Mucosa of descending colon (tissue), 3 donors: Measurements from ENCODE around the gene CAST. TPM values are rescaled to one million over a fixed set of nuclear protein-coding genes. Genes with fewer than 3 reads are reported as not detected.

Experiments used
- ATAC-seq: fragments of 200-7000 bp; cut with Tn5 transposase; one replicate; pipeline ENCODE4 v1.9.1; 2020; ENCODE audit warnings: mild to moderate bottlenecking, moderate library complexity
- DNase-seq, 3 donors: peaks; one replicate each; pipeline ENCODE4 v3.0.0-alpha.2; 2020
- H3K36me3 ChIP-seq: fragments of 200-600 bp; one replicate; pipeline ENCODE4 v1.8.0; 2021; ENCODE audit warnings: low read depth, mild to moderate bottlenecking
- H3K4me1 ChIP-seq: fragments of 200-600 bp; one replicate; pipeline ENCODE4 v1.8.0; 2021; ENCODE audit warnings: low read depth, mild to moderate bottlenecking
- H3K4me3 ChIP-seq: fragments of 200-600 bp; one replicate; pipeline ENCODE4 v1.8.0; 2021; ENCODE audit warnings: mild to moderate bottlenecking
- H3K9me3 ChIP-seq: fragments of 200-600 bp; one replicate; pipeline ENCODE4 v1.8.0; 2021; ENCODE audit warnings: mild to moderate bottlenecking
- intact Hi-C, 2 donors: fragments of 100-400 bp; cut with DNase I in 1 of 2; cut with micrococcal nuclease in 1 of 2; formaldehyde crosslinking; loops; one replicate each; pipeline versions ENCODE4 v1.11.0 to v1.11.1; 2022; cut with DNase I, micrococcal nuclease
- total RNA-seq, 3 donors: library from RNA; stranded (reverse); fragmentation: NEBNext Ultra II Directional in 2 of 3; extraction: Animal tissue kit (Norgen Biotek cat#: 25700) in 2 of 3; gene quantifications; one replicate each; pipeline versions ENCODE4 v1.2.1 to v1.2.4, GENCODE V29; 2021 to 2023
- TF ChIP-seq, protein P1 (sequence below): fragments of 200-600 bp; IDR thresholded peaks from one replicate; pipeline ENCODE4 v1.8.0; 2022; ENCODE audit warnings: antibody characterized with exemption, mild to moderate bottlenecking
- donor health status: DM: no; HTN: no; CAD: no; lungs with moderate emphysema.
- donor health status: DM: no; HTN: no; CAD: no.
- donor health status: DM: no; HTN: yes; CAD: no.

CAST gene
- total RNA-seq, 3 donors from 2014 or later, result 348 to 433 (median 372) TPM

DNA sequence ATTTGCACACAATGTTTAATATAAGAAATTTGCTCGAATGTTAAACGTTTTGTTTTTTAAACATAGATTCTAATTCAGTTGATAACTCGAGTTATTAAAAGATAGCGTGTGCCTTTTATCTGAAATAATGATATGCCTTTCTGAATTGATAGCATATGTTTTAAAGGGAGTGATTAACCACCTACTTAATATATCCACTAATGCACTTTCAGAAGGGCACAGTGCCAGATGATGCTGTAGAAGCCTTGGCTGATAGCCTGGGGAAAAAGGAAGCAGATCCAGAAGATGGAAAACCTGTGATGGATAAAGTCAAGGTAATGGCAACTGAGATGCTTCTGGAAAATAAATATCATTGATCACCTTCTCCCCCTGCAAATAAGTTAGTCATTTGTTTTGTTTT lies 91.7 kb downstream of the CAST start:
- Histone ChIP-seq H3K4me3 (no peak overlapping the region), H3K9me3 (no peaks in the 10 kb centered on the region), H3K4me1 (no peaks in the 10 kb centered on the region), H3K36me3 (peaks cover 13% of the 10 kb centered on the region)
- ATAC-seq (no peak), DNase-seq (no peak)
- TF ChIP-seq, protein P1, sequence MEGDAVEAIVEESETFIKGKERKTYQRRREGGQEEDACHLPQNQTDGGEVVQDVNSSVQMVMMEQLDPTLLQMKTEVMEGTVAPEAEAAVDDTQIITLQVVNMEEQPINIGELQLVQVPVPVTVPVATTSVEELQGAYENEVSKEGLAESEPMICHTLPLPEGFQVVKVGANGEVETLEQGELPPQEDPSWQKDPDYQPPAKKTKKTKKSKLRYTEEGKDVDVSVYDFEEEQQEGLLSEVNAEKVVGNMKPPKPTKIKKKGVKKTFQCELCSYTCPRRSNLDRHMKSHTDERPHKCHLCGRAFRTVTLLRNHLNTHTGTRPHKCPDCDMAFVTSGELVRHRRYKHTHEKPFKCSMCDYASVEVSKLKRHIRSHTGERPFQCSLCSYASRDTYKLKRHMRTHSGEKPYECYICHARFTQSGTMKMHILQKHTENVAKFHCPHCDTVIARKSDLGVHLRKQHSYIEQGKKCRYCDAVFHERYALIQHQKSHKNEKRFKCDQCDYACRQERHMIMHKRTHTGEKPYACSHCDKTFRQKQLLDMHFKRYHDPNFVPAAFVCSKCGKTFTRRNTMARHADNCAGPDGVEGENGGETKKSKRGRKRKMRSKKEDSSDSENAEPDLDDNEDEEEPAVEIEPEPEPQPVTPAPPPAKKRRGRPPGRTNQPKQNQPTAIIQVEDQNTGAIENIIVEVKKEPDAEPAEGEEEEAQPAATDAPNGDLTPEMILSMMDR, result no peak
- intact Hi-C loops, result no loop called here

DNA sequence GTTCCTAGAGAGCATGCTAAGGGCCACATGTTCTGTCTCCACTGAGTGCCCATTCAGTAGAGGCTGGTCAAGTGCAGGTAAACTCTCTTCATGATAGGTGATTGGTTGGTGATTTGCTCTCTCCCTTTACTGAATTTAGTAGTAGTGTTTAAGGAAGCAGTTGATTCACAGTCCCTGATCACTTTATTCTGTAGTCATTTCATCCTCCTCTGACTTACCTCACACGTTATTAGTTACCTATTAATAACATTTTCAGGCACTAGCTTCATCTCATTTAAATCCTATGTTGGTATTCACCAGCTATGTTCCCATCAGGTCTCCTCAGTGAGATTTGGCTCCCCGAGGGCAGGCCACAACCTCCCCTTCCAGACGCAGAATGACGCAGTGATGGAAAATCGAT lies 93.7 kb downstream of the CAST start:
- DNase-seq (no peak), ATAC-seq (no peak)
- Histone ChIP-seq H3K4me1 (no peaks in the 10 kb centered on the region), H3K9me3 (no peaks in the 10 kb centered on the region), H3K4me3 (no peak overlapping the region), H3K36me3 (peaks cover 13% of the 10 kb centered on the region)
- intact Hi-C loops, result no loop called here
- TF ChIP-seq, protein P1, result no peak

- Histone ChIP-seq H3K9me3 (no peaks in the 10 kb centered on the region), H3K36me3 (peaks cover 13% of the 10 kb centered on the region), H3K4me1 (no peaks in the 10 kb centered on the region), H3K4me3 (no peak overlapping the region)
- ATAC-seq, result peak; percentile 21
- intact Hi-C loops, result no loop called here
- no peak for DNase-seq
- TF ChIP-seq, protein P1, result no peak
Observed at GRCh38 chr5:96756985-96757384, 94.8 kb downstream of the CAST start.

DNA sequence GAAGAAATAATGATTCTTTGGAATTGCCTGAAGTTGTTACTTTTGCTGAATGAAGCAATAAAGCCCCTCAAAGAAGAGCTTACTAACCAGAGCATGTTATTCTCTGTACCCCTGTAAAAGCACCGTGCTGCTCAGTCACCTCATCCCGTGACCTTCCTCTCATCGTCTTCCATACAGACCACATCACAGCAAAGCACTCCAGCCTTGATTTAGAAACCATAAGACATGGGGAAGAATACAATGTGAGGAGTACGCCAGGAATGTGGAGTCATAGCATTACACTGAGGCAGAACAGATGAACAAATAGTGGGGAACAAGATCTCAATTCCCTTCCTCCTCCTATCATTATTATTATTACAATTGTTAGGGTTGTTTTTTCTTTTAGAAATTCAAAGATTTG lies 96.4 kb downstream of the CAST start:
- TF ChIP-seq, protein P1, result no peak
- DNase-seq (no peak), ATAC-seq (no peak)
- Histone ChIP-seq H3K4me3 (no peak overlapping the region), H3K9me3 (no peaks in the 10 kb centered on the region), H3K4me1 (no peaks in the 10 kb centered on the region), H3K36me3 (peaks cover 13% of the 10 kb centered on the region)
- intact Hi-C loops, result no loop called here

- H3K9me3 ChIP-seq, result no peaks in the 10 kb centered on the region
- TF ChIP-seq, protein P1, result no peak
- intact Hi-C loops, result no loop called here
- H3K36me3 ChIP-seq, result peaks cover 5% of the 10 kb centered on the region
- H3K4me1 ChIP-seq, result no peaks in the 10 kb centered on the region
- ATAC-seq (no peak), DNase-seq (no peak)
- H3K4me3 ChIP-seq, result no peak overlapping the region
Observed at GRCh38 chr5:96761618-96762017, 99.4 kb downstream of the CAST start.

DNA sequence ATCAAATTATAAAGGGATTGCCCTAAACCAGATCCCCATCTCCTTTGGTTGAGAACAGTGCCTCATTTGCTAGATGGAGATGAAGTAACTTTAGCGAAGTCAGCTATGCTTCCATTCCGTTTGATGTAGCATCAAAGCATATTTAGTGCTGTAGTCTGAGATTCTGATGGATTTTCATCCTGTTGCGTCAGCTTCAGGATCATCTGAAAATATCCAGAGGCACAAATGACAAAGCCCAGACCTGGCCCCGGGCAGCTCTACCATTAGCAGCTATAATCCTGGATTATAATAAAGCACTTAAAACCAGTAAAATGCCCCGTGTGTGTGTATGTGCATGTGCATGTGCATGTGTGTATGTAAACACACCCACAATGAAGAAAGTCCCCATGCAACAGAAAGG lies 100.8 kb downstream of the CAST start:
- ATAC-seq (no peak), DNase-seq (no peak)
- peaks cover 5% of the 10 kb centered on the region for H3K36me3 ChIP-seq
- intact Hi-C loops, result no loop called here
- H3K4me1 ChIP-seq, result no peaks in the 10 kb centered on the region
- no peak overlapping the region for H3K4me3 ChIP-seq
- TF ChIP-seq, protein P1, result no peak
- no peaks in the 10 kb centered on the region for H3K9me3 ChIP-seq
